ENCODE results near the gene CELF4. TPM values are rescaled to one million over a fixed set of nuclear protein-coding genes. Genes with fewer than 3 reads are reported as not detected.

CELF4 gene
- total and polyA plus RNA-seq, 10 of the 15 experiments (the other 5 are each of a cell fraction or from before 2014, with no cell fraction given): 0.03 to 0.32 TPM; not detected in 8

DNA sequence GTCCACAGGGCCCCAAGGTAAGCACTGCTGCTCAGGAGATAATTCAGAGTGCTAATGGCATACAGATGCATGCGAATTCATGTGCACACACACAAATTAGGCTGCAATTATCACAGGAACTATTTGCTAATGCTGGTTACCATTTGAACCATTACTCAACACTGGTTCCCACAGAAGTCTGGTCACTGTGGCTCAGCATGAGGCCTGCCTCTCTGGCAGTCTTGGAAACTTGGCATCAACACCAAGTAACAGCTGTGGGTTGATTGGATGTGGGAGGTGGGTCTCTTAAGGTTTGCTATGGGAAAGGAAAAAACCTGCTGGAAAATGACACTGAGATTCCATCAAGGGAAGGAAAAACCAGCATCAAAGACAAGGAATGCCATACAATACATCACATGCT is 105.0 kb downstream of the CELF4 start:
- H3K4me1 ChIP-seq (ENCODE audit: control insufficient read depth, insufficient read depth, low read length): no peaks in the 10 kb centered on the region
- FAIRE-seq: no peak
- ChIA-PET CTCF (no interaction called here), RAD21 (ENCODE audit: unreplicated experiment) (no interaction called here), POLR2A (no interaction called here), SMC1A (ENCODE audit: uncharacterized antibody, unreplicated experiment) (no interaction called here)
- no peak for TF ChIP-seq BMI1 (IDR thresholded peaks at IDR 0.05; ENCODE audit: borderline replicate concordance)
- no peak for TF ChIP-seq ZNF217 (IDR thresholded peaks at IDR 0.05)
- TF ChIP-seq SP1 (IDR thresholded peaks at IDR 0.05; ENCODE audit: low read depth, low read length): no peak
- no peak for TF ChIP-seq LARP7 (IDR thresholded peaks at IDR 0.05)
- TF ChIP-seq, protein P1, sequence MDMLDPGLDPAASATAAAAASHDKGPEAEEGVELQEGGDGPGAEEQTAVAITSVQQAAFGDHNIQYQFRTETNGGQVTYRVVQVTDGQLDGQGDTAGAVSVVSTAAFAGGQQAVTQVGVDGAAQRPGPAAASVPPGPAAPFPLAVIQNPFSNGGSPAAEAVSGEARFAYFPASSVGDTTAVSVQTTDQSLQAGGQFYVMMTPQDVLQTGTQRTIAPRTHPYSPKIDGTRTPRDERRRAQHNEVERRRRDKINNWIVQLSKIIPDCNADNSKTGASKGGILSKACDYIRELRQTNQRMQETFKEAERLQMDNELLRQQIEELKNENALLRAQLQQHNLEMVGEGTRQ (IDR thresholded peaks at IDR 0.05; ENCODE audit: borderline replicate concordance, low read depth, low read length): no peak
- no peak for TF ChIP-seq CHD1 (IDR thresholded peaks at IDR 0.05; ENCODE audit: low read depth, low read length)
- no peak for TF ChIP-seq NFIC (IDR thresholded peaks at IDR 0.05; ENCODE audit: low read depth, low read length)
- TF ChIP-seq, protein P2, sequence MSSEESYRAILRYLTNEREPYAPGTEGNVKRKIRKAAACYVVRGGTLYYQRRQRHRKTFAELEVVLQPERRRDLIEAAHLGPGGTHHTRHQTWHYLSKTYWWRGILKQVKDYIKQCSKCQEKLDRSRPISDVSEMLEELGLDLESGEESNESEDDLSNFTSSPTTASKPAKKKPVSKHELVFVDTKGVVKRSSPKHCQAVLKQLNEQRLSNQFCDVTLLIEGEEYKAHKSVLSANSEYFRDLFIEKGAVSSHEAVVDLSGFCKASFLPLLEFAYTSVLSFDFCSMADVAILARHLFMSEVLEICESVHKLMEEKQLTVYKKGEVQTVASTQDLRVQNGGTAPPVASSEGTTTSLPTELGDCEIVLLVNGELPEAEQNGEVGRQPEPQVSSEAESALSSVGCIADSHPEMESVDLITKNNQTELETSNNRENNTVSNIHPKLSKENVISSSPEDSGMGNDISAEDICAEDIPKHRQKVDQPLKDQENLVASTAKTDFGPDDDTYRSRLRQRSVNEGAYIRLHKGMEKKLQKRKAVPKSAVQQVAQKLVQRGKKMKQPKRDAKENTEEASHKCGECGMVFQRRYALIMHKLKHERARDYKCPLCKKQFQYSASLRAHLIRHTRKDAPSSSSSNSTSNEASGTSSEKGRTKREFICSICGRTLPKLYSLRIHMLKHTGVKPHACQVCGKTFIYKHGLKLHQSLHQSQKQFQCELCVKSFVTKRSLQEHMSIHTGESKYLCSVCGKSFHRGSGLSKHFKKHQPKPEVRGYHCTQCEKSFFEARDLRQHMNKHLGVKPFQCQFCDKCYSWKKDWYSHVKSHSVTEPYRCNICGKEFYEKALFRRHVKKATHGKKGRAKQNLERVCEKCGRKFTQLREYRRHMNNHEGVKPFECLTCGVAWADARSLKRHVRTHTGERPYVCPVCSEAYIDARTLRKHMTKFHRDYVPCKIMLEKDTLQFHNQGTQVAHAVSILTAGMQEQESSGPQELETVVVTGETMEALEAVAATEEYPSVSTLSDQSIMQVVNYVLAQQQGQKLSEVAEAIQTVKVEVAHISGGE (CRISPR knock-in tag; IDR thresholded peaks at IDR 0.05): no peak
- TF ChIP-seq NBN (IDR thresholded peaks at IDR 0.05): no peak
- no peak for TF ChIP-seq RAD21 (IDR thresholded peaks at IDR 0.05; ENCODE audit: insufficient read depth, low read depth, low read length)
- peaks cover 0 to 4% of the 10 kb centered on the region in 2 experiments; a peak in 2 of 4 replicates for H3K27me3 ChIP-seq (replicated peaks in 1 of 2; ENCODE audit: control insufficient read depth in 2 of 2, insufficient read depth in 2 of 2, low read length in 1 of 2)
- in situ Hi-C loops (cut with MboI) (no loop called here), intact Hi-C loops (cut with micrococcal nuclease; ENCODE audit: unreplicated experiment) (no loop called here)
- no peaks in the 10 kb centered on the region for H4K20me1 ChIP-seq (ENCODE audit: control insufficient read depth, insufficient read depth)
- H3K79me2 ChIP-seq (ENCODE audit: control insufficient read depth, insufficient read depth, low read length): no peaks in the 10 kb centered on the region
- H3K9me3 ChIP-seq (replicated peaks; ENCODE audit: control insufficient read depth, insufficient read depth, low read length): no peaks in the 10 kb centered on the region
- H3K4me3 ChIP-seq: no peak overlapping the region
- BruUV-seq (replicated peaks): no TSS peak
- H3K9ac ChIP-seq (ENCODE audit: control insufficient read depth, insufficient read depth, low read length): no peak overlapping the region
- no peak overlapping the region for H2AFZ ChIP-seq (ENCODE audit: control insufficient read depth, low read depth, low read length)
- no peak for DNase-seq (ENCODE audit: low read depth, low spot score)
- no peaks in the 10 kb centered on the region for H3K36me3 ChIP-seq (ENCODE audit: control insufficient read depth in 2 of 2, insufficient read depth in 2 of 2, low read length in 1 of 2)
- 0% methylated on average over 1 of the region's 1 CpG for WGBS (ENCODE audit: insufficient coverage, insufficient replicate concordance, low lambda C conversion rate, missing lambda C conversion rate)
- H3K4me2 ChIP-seq (ENCODE audit: control insufficient read depth, insufficient read depth): no peak overlapping the region
- no peak overlapping the region for H3K27ac ChIP-seq (ENCODE audit: control insufficient read depth, insufficient read depth)
- no peak for ATAC-seq

Measured in GM12878 (cell line).